Endodermal cell (in vitro differentiated cells): ENCODE measurements around the gene CLEC3A. TPM values are rescaled to one million over a fixed set of nuclear protein-coding genes. Genes with fewer than 3 reads are reported as not detected.

Experiments used
- DNase-seq: peaks from one replicate; pipeline ENCODE4 v3.0.0-alpha.2; 2017
- H3K27ac ChIP-seq: 2 replicates; pipeline ENCODE4 v1.5.1; 2013; ENCODE audit warnings: mild to moderate bottlenecking, low read depth, low read length, moderate library complexity
- H3K27me3 ChIP-seq: 2 replicates; pipeline ENCODE4 v1.6.1; 2013; ENCODE audit warnings: mild to moderate bottlenecking, low read length, moderate library complexity; ENCODE audit not compliant: insufficient read depth, control insufficient read depth, poor library complexity, severe bottlenecking
- H3K36me3 ChIP-seq: 2 replicates; pipeline ENCODE4 v1.7.0; 2013; ENCODE audit warnings: mild to moderate bottlenecking, low read length, moderate library complexity; ENCODE audit not compliant: control insufficient read depth, insufficient read depth
- H3K4me1 ChIP-seq: one replicate; pipeline ENCODE4 v1.7.0; 2013; ENCODE audit warnings: low read length; ENCODE audit not compliant: control insufficient read depth, insufficient read depth
- H3K4me3 ChIP-seq: 2 replicates; pipeline ENCODE4 v1.5.1; 2013; ENCODE audit warnings: mild to moderate bottlenecking, low read length, moderate library complexity
- H3K9ac ChIP-seq: 2 replicates; pipeline ENCODE4 v1.6.1; 2013; ENCODE audit warnings: mild to moderate bottlenecking, low read length, moderate library complexity; ENCODE audit not compliant: poor library complexity, severe bottlenecking; ENCODE audit errors: extremely low read depth
- H3K9me3 ChIP-seq: 2 replicates; pipeline ENCODE4 v1.6.1; 2013; ENCODE audit warnings: mild to moderate bottlenecking, low read length, moderate library complexity; ENCODE audit not compliant: control insufficient read depth
- H3K27ac Mint-ChIP-seq: 2 replicates; pipeline ENCODE4 v1.8.0; 2020; ENCODE audit warnings: mixed read lengths
- H3K27me3 Mint-ChIP-seq: 2 replicates; pipeline ENCODE4 v1.8.0; 2021; ENCODE audit warnings: mild to moderate bottlenecking, mixed read lengths; ENCODE audit not compliant: insufficient read depth
- H3K36me3 Mint-ChIP-seq: 2 replicates; pipeline ENCODE4 v1.8.0; 2020; ENCODE audit warnings: low read depth, mixed read lengths
- H3K4me1 Mint-ChIP-seq: 2 replicates; pipeline ENCODE4 v1.8.0; 2020; ENCODE audit warnings: mixed read lengths
- H3K4me3 Mint-ChIP-seq: 2 replicates; pipeline ENCODE4 v1.8.0; 2020; ENCODE audit warnings: mild to moderate bottlenecking, moderate library complexity, mixed read lengths
- H3K9me3 Mint-ChIP-seq: 2 replicates; pipeline ENCODE4 v1.8.0; 2020; ENCODE audit warnings: mild to moderate bottlenecking, mixed read lengths
- WGBS, 2 experiments: methylation state at CpG; one replicate each; pipeline versions ENCODE4 v1.1.5 to v1.1.7; 2013; ENCODE audit warnings: missing lambda C conversion rate in 2 of 2, mixed read lengths in 1 of 2; ENCODE audit not compliant: insufficient coverage in 1 of 2, insufficient read length in 1 of 2; 5-methylcytosine and 5-hydroxymethylcytosine counted together
- total RNA-seq, 2 donors: library from RNA; stranded (reverse); fragmentation: NEBNext Ultra II Directional in 1 of 2; extraction: Animal tissue kit (Norgen Biotek cat#: 25700) in 1 of 2; gene quantifications; 2 replicates in 1 of 2; 3 replicates in 1 of 2; pipeline ENCODE4 v1.2.1, GENCODE V29; 2021
- TF ChIP-seq, protein P1 (sequence below): fragments of 200-600 bp; sonication (generic); conservative IDR thresholded peaks from 2 replicates; pipeline ENCODE4 v1.5.0; 2021; ENCODE audit warnings: antibody characterized with exemption, mild to moderate bottlenecking

CLEC3A gene
- total RNA-seq, 2 donors from 2014 or later, result not detected

DNA sequence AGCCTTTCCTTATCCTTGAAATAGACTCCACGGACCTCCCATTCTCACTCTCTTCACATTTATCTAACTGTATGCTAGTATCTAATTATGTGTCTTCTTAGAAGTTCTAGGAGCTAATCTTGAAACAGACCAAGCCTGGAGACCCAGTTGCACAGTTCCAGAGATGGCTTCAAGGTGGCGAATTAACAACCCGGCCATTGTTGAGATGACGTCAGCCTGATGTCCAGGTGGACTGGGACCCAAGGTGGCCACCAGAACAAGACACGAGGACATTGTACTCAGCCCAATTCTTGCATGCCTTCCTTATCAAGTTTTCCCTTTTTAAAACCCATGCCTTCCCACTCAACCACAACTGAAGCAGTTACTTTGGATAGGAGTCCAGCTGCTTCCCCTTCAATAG, 47.6 kb downstream of the CLEC3A start:
- Histone ChIP-seq H3K36me3 (no peaks in the 10 kb centered on the region), H3K9me3 (no peaks in the 10 kb centered on the region), H3K4me3 (no peak overlapping the region), H3K9ac (no peak overlapping the region), H3K27me3 (peaks cover 19% of the 10 kb centered on the region), H3K4me1 (no peaks in the 10 kb centered on the region), H3K27ac (no peak overlapping the region)
- no peak for DNase-seq
- Mint-ChIP-seq H3K27me3 (peaks cover 97% of the 10 kb centered on the region), H3K27ac (no peak overlapping the region), H3K4me3 (no peak overlapping the region), H3K36me3 (no peaks in the 10 kb centered on the region), H3K9me3 (no peaks in the 10 kb centered on the region), H3K4me1 (peaks cover 16% of the 10 kb centered on the region)
- TF ChIP-seq, protein P1, sequence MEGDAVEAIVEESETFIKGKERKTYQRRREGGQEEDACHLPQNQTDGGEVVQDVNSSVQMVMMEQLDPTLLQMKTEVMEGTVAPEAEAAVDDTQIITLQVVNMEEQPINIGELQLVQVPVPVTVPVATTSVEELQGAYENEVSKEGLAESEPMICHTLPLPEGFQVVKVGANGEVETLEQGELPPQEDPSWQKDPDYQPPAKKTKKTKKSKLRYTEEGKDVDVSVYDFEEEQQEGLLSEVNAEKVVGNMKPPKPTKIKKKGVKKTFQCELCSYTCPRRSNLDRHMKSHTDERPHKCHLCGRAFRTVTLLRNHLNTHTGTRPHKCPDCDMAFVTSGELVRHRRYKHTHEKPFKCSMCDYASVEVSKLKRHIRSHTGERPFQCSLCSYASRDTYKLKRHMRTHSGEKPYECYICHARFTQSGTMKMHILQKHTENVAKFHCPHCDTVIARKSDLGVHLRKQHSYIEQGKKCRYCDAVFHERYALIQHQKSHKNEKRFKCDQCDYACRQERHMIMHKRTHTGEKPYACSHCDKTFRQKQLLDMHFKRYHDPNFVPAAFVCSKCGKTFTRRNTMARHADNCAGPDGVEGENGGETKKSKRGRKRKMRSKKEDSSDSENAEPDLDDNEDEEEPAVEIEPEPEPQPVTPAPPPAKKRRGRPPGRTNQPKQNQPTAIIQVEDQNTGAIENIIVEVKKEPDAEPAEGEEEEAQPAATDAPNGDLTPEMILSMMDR, result no peak
- 92 to 100% methylated on average over 2 to 5 of the region's 5 CpGs for WGBS, 2 experiments

DNA sequence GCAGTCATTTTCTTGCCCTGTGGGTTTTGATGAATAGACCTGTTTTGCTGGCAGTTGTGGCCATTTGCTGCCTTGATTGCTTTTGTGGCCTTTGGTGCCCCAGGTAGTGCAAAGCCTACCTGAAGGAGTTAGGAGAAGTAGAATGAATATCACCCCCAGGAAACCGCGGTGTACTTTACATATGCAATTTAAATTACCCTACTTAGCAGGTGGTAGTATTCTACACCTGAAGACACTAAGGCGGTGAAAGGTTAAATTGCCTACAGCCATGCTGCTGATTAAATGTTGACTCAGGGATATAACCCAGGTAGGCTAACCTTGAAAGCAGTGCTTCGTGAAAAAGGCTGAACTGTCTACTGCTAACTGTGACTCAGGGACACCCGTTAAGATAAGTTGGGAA, 49.9 kb downstream of the CLEC3A start:
- peaks cover 97% of the 10 kb centered on the region for H3K27me3 Mint-ChIP-seq
- no peaks in the 10 kb centered on the region for H3K36me3 Mint-ChIP-seq
- 15 to 83% methylated on average over 1 to 5 of the region's 5 CpGs for WGBS, 2 experiments

DNA sequence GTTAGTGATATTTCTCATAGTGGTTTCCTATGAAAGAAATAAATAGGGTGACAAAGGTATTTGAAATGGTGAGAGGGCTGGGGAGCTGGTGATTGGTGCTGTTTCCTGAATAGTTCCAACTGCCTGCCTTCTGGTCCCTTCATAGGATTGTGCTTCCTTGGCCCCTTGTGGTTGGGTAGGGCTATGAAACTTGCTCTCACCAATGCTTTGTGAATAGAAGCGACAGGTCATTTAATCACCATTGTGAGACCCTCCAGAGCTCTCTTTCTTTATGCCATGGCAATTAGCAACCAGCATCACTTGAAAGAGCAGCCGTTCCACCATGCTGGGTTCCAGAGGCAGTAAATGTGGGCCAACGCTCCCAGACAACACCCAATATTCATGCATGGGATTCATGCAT, 53.5 kb downstream of the CLEC3A start:
- peaks cover 14% of the 10 kb centered on the region for H3K4me1 Mint-ChIP-seq
- DNase-seq, result peak; percentile 55
- no peaks in the 10 kb centered on the region for H3K36me3 Mint-ChIP-seq
- H3K27ac Mint-ChIP-seq, result no peak overlapping the region
- Histone ChIP-seq H3K4me1 (no peaks in the 10 kb centered on the region), H3K27ac (no peak overlapping the region), H3K9me3 (no peaks in the 10 kb centered on the region), H3K9ac (no peak overlapping the region), H3K36me3 (no peaks in the 10 kb centered on the region), H3K27me3 (peaks cover 33% of the 10 kb centered on the region), H3K4me3 (no peak overlapping the region)
- no peaks in the 10 kb centered on the region for H3K9me3 Mint-ChIP-seq
- H3K4me3 Mint-ChIP-seq, result no peak overlapping the region
- peaks cover 99% of the 10 kb centered on the region for H3K27me3 Mint-ChIP-seq
- TF ChIP-seq, protein P1, result peak; percentile 56
- WGBS, 2 experiments, result 62 to 86% methylated on average over 2 to 3 of the region's 3 CpGs

More for the DNA sequence above, 49.9 kb downstream of the CLEC3A start:
- peak; percentile 76 for DNase-seq
- no peaks in the 10 kb centered on the region for H3K4me1 ChIP-seq
- H3K9ac ChIP-seq, result no peak overlapping the region
- no peak overlapping the region for H3K27ac Mint-ChIP-seq
- no peaks in the 10 kb centered on the region for H3K9me3 Mint-ChIP-seq
- H3K27me3 ChIP-seq, result peaks cover 19% of the 10 kb centered on the region
- H3K4me3 Mint-ChIP-seq, result no peak overlapping the region
- H3K9me3 ChIP-seq, result no peaks in the 10 kb centered on the region
- H3K27ac ChIP-seq, result no peak overlapping the region
- TF ChIP-seq, protein P1, result no peak
- peaks cover 16% of the 10 kb centered on the region for H3K4me1 Mint-ChIP-seq
- H3K36me3 ChIP-seq, result no peaks in the 10 kb centered on the region
- H3K4me3 ChIP-seq, result no peak overlapping the region
